ENCODE data around the gene PPP2R5C.

Gene PPP2R5C

GRCh38 chr14:101757839-101758211 is 3.7 kb upstream of the PPP2R5C start (continued):
- TF ChIP-seq ZNF146 (tag by site-specific recombination; IDR thresholded peaks at IDR 0.05) (no peak), ZNF23 (tag by site-specific recombination; IDR thresholded peaks at IDR 0.05; ENCODE audit: borderline replicate concordance) (no peak), ZSCAN23 (tag by site-specific recombination; IDR thresholded peaks at IDR 0.05) (no peak), PRDM10 (tag by site-specific recombination; IDR thresholded peaks at IDR 0.05) (no peak), ZNF660 (tag by site-specific recombination; IDR thresholded peaks at IDR 0.05) (no peak), ZNF558 (tag by site-specific recombination; IDR thresholded peaks at IDR 0.05) (no peak), ZNF132 (tag by site-specific recombination; IDR thresholded peaks at IDR 0.05; ENCODE audit: borderline replicate concordance) (no peak), ZIC2 (tag by site-specific recombination; IDR thresholded peaks at IDR 0.05) (no peak), ZNF747 (tag by site-specific recombination; IDR thresholded peaks at IDR 0.05) (no peak), ZNF664 (tag by site-specific recombination; IDR thresholded peaks at IDR 0.05) (no peak), CTCF (tag by site-specific recombination; IDR thresholded peaks at IDR 0.05) (no peak), ZBTB20 (tag by site-specific recombination; IDR thresholded peaks at IDR 0.05) (no peak)

DNA sequence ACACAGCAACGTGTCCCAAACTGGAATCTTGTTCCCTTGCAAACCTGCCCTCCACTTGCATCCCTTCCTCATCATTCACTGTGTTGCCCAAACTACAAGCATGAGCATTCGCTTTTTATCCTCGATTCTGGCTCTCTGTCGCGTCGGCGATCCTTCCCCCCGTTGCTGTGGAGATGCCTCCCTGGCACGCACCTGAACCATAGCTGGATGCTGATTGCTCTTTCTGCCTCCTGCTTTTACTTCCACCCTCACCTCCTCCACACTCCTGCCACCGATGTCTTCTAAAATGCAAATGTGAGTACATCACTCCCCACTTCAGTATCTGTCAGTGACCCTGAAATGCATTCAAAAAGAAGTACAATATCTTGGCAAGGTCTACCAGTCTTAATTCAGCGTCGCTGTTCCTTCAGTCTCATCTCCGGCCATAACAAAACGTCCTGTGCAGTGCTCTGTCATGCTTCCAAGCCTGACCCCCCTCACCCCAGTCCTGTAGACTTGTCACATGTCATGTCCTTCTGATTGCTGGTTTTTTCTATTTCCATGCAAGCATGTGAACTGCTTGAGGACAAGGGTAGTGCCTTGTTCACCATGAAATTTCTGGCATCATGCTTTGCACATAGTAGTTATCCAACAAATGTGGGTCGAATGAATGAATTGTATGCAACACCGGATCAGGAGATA is 2.5 kb upstream of the PPP2R5C start:
- peaks cover 6% of the 10 kb centered on the region in 2 experiments; a peak in 2 of 3 replicates for H3K36me3 ChIP-seq (ENCODE audit: control insufficient read depth in 2 of 2, insufficient read depth in 1 of 2, low read length in 2 of 2)
- H3K4me1 ChIP-seq (ENCODE audit: control insufficient read depth, insufficient read depth, low read length), result peaks cover 3% of the 10 kb centered on the region
- ChIA-PET CTCF (no interaction called here), POLR2A (no interaction called here)
- no peaks in the 10 kb centered on the region for H3K9me3 ChIP-seq (ENCODE audit: control insufficient read depth, insufficient read depth, low read depth, low read length)
- TF ChIP-seq ZNF501 (tag by site-specific recombination; IDR thresholded peaks at IDR 0.05) (no peak), KLF16 (tag by site-specific recombination; IDR thresholded peaks at IDR 0.05) (no peak), ZNF10 (tag by site-specific recombination; IDR thresholded peaks at IDR 0.05) (no peak), SP3 (tag by site-specific recombination; IDR thresholded peaks at IDR 0.05) (no peak), ZNF658 (tag by site-specific recombination; IDR thresholded peaks at IDR 0.05) (no peak), ZFP41 (tag by site-specific recombination; IDR thresholded peaks at IDR 0.05; ENCODE audit: borderline replicate concordance) (no peak), ZNF433 (tag by site-specific recombination; IDR thresholded peaks at IDR 0.05; ENCODE audit: low read depth) (no peak), ZNF600 (tag by site-specific recombination; IDR thresholded peaks at IDR 0.05) (no peak)
- H3K27ac ChIP-seq (ENCODE audit: extremely low read depth, low read depth, low read length), result no peak overlapping the region
- no peak overlapping the region for H3K4me3 ChIP-seq (ENCODE audit: low read depth, low read length)

Measured in HEK293 (cell line).